Ishikawa (cell line): ENCODE results near the gene ATP2B2.

Source experiments
- CEBPB ChIP-seq: IDR thresholded peaks from 2 replicates; pipeline ENCODE4 v1.6.1; 2012
- CREB1 ChIP-seq: IDR thresholded peaks from 2 replicates; pipeline ENCODE4 v1.6.1; 2012; ENCODE audit warnings: low read depth
- EGR1 ChIP-seq: IDR thresholded peaks from 2 replicates; pipeline ENCODE4 v1.6.1; 2012
- EP300 ChIP-seq: IDR thresholded peaks from 2 replicates; pipeline ENCODE4 v1.6.1; 2012; ENCODE audit warnings: borderline replicate concordance
- FOXM1 ChIP-seq: IDR thresholded peaks from 2 replicates; pipeline ENCODE4 v1.6.1; 2012; ENCODE audit warnings: low read depth, borderline replicate concordance
- RAD21 ChIP-seq: IDR thresholded peaks from 2 replicates; pipeline ENCODE4 v1.6.1; 2012; ENCODE audit warnings: low read depth
- REST ChIP-seq: IDR thresholded peaks from 2 replicates; pipeline ENCODE4 v1.6.1; 2012; ENCODE audit warnings: low read depth, mild to moderate bottlenecking
- TAF1 ChIP-seq: IDR thresholded peaks from 2 replicates; pipeline ENCODE4 v1.6.1; 2012; ENCODE audit warnings: low read depth, mild to moderate bottlenecking
- TCF12 ChIP-seq: IDR thresholded peaks from 2 replicates; pipeline ENCODE4 v1.6.1; 2012; ENCODE audit warnings: low read depth
- TEAD4 ChIP-seq: IDR thresholded peaks from 2 replicates; pipeline ENCODE4 v1.6.1; 2012
- YY1 ChIP-seq: IDR thresholded peaks from 2 replicates; pipeline ENCODE4 v1.6.1; 2012; ENCODE audit warnings: low read depth

- no peak for TF ChIP-seq TAF1
- no peak for TF ChIP-seq REST
- TF ChIP-seq YY1: no peak
- no peak for TF ChIP-seq EP300
- TF ChIP-seq TEAD4: no peak
- TF ChIP-seq CEBPB: no peak
- no peak for TF ChIP-seq FOXM1
- no peak for TF ChIP-seq RAD21
- no peak for TF ChIP-seq EGR1
- TF ChIP-seq CREB1: no peak
- no peak for TF ChIP-seq TCF12
Observed at GRCh38 chr3:10331320-10331719, 174.1 kb downstream of the ATP2B2 start.
